ENCODE measurements around the gene REM1.
"Not testable (repeated sequence)": the region's sequence is repeated elsewhere in the genome, so short reads cannot be mapped to it uniquely, and the experiment has no call there.

The REM1 gene

DNA sequence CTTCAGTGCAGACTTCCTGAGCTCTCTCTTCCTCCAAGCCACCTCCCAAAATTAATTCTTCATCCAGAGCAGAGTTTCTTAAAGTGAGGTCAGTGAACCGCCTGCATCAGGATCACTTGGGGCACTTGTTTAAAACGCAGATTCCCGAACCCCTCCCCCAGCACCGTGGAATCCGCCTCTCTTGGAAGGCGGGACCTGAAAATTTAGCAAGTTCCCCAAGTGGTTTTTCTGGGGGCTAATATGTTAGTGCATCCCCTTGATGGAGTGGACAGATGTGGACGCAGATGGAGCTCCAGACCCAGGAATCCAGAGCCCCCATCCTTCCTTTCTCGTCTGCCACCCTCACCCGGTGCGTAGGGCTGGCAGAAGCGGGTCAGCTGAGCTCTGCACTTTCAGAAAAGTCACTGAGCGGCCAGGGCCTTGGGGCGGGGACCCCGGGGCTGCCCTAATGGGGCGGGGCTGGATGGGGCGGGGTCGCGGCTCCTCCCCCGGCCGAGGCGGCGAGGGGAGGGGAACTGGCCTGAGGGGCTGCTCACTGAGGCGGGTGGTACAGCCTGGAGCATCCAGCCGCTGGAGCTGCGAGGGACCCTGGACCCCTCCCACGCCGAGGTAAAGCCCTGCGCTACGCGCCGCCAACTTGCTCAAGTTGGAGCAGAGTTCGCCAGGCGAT is at the start of gene REM1, which contains the start of gene DEFB124:
REM1 (plus strand) TSS at position 531 of the 670 bp plus-strand sequence. CDS start 1,158 bp downstream, outside the sequence.
DEFB124 (minus strand) TSS at position 370 of the 670 bp plus-strand sequence. CDS start 2,114 bp downstream, outside the sequence.
- no peak for DNase-seq (ENCODE audit: low spot score)

DNA sequence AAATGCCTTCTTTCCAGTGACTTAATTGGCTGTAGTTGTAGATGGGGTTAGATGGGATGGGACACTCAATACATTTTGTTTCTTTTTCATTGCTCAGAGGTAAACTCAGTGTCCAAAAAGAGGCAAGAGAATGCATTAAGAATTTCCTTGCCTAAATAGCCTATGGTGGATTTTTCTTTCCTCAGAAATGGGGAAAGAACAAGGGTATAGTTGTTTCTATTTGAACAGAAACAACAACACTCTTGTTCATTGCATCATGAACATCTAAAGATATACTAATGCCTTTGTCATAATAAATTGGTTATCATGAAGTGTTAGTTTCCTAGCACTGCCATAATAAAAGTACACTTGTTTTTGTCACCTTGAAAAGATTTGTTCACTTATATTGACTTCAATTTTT is 49.3 kb upstream of the REM1 start:
- no peak for DNase-seq (ENCODE audit: low spot score)

GRCh38 chr20:31426891-31427551 is 48.1 kb upstream of the REM1 start:
- DNase-seq (ENCODE audit: low spot score), result not testable (repeated sequence)

- DNase-seq (ENCODE audit: low spot score), result not testable (repeated sequence)
Observed at GRCh38 chr20:31427576-31427975, 47.5 kb upstream of the REM1 start.

DNA sequence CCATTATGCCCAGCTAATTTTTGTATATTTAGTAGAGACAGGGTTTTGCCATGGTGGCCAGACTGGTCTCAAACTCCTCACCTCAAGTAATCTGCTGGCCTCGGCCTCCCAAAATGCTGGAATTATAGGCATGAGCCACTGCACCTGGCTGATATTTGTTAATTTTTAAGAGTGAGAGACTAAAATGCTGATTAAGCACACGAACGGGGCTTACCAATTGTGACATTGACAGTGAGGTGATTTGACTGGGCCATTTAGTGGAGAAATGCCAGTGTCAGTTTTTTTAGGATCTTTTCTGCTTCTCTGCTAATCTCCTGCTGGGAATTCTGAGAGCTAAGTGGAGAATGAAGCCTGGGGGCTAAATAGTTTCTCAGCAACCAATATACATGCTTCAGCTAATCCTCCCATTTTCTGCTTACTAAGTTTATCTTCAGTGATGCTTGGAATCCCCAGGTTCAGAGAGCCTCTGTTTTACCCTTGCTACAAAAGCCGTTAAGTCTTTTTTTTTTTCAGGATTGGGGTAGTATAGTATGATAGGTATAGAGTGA is 44.4 kb upstream of the REM1 start:
- DNase-seq (ENCODE audit: low spot score), result no peak

DNA sequence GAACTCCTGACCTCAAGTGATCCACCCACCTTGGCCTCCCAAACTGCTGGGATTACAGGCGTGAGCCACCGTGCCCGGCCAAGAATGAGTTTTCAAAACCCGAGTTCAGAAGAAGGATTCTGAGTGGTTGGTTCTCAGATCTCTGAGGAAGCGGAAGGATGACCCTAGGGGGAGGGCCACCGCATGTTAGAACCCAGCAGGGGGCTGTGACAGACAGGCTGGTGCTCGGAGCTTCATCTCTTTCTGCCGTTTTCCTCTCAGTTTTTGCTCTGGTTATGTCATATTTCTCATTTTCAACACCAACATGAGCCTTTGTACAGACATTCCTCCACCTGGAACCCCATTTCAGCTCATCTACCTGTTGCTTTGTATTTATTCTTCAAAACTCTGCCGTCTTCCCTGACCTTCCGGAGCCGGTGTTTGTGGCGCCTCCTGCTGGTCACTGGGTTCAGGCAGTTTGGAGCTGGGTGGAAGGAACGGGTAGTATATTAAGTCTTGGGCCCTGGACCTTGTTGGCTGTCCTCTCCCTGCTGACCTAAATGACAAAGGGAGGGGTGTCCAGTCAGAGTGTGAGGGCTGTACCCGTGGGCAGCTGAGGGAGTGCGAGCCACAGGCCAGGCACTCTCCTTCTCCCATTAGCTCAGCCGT is 35.0 kb upstream of the REM1 start, which contains the start of gene DEFB123:
DEFB123 (plus strand) TSS at position 621 of the 648 bp plus-strand sequence. CDS start 67 bp downstream, outside the sequence.
- DNase-seq (ENCODE audit: low spot score), result no peak

DNA sequence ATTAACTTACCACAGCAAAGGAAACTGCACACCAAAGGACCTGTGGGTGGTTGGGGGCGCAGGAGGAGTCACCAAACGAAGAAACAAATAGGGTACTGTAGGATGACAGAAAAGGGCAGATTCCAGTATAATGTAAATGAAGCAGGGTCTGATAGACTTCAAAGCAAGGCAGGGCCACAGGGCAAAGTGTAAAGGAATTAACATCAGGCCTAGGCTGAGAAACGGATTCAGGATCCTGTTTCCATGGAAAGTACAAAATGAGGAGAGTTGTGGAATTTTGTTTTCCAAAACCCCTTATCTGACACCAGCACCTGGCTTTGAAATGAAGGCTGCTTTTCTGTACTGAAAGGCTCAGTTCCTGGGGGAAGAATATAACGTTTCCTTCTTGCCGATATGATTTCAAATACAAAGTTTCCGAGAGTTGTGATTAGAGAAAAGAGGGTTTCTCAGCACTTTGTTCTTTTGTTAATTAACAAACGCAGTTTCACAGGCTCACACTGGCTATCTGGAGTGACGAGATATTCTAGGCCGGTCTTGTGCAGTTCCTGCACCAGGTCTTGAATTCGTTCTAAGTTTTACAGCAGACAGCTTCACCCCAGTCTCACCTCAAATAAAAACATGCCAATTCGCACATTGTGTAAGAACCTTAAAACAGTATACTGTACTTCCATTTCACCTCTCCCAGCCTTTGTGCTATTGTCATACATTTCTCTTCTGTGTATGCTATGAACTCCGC is 28.8 kb upstream of the REM1 start:
- no peak for DNase-seq (ENCODE audit: low spot score)

- no peak for DNase-seq (ENCODE audit: low spot score)
Observed at GRCh38 chr20:31449511-31450414, 25.3 kb upstream of the REM1 start.

DNA sequence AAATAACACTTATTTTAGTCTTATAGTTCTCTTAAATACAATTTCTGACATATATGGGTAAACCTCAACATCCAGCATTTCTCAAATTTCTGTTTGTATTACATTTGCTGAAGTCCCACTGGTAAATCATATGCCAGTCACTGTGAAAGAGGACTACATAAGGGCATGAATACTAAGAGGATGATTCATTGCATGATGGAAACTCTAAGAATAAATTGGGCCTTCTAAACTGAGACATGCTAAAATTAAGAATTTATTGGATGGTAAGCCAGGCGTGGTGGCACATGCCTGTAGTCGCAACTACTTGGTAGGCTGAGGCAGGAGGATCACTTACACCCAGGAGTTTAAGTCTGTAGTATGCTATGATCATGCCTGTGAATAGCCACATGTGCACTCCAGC is 22.5 kb upstream of the REM1 start:
- DNase-seq (ENCODE audit: low spot score), result no peak

DNA sequence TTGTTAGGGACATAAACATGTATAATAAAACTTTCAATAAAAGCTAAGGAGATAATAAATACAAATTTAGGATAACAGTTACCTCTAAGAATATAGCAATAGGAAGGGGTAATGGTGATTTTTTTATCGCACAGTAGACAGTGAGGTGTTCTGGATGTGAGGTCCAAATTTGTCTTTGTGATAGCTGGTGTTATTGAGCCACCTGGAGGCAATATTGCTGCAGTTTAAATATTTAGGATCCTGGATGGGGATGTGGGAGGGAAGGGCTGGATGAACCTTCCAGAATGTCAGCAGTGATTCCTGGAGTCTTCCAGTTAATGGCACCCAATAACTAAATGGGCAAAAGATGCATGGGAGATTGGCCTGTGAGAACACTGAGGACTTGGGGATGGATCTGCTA is 20.7 kb upstream of the REM1 start:
- no peak for DNase-seq (ENCODE audit: low spot score)

DNA sequence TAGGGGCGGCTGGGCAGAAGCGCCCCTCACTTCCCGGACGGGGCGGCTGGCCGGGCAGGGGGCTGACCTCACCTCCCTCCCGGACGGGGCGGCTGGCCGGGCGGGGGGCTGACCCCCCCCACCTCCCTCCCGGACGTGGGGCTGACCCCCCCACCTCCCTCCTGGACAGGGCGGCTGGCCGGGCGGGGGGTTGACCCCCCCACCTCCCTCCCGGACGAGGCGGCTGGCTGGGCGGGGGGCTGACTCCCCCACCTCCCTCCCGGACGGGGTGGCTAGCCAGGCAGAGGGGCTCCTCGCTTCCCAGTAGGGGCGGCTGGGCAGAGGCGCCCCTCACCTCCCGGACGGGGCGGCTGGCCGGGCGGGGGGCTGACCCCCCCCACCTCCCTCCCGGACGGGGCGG is 4.1 kb upstream of the REM1 start:
- not testable (repeated sequence) for DNase-seq (ENCODE audit: low spot score)

- no peak for DNase-seq (ENCODE audit: low spot score)
Observed at GRCh38 chr20:31472395-31473330, 2.4 kb upstream of the REM1 start.

- DNase-seq (ENCODE audit: low spot score), result no peak
Observed at GRCh38 chr20:31473331-31474096, 1.6 kb upstream of the REM1 start.

DNA sequence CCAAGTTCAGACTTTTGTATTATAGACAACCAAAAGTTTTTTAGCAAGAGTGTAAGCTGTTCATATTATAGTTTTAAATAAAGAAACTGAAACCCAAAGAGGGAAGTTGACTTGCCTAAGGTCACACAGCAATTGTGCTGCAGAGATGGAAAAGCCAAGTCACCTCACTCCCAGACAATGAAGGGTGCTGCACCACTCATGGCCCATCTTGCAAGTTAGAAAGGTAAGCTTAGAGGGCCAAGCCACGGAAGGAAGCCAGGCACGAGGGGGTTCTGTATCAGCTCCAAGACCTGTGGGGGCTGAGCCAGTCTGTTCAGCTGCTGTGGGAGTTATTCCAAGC is 1.0 kb upstream of the REM1 start:
- no peak for DNase-seq (ENCODE audit: low spot score)

GRCh38 chr20:31475472-31476293 is 595 bp downstream of the REM1 start:
- no peak for DNase-seq (ENCODE audit: low spot score)

DNA sequence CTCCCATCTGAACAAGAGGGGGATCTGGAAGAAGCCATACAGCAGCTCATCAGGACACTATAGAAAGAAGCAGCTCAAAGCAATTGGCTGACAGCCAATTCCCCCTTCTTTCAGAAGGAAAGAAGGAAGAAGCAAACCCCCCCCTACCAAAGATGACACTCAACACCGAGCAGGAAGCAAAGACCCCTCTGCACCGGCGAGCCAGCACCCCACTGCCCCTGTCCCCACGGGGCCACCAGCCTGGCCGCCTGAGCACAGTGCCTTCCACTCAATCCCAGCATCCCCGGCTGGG is 1.2 kb downstream of the REM1 start:
- no peak for DNase-seq (ENCODE audit: low spot score)

GRCh38 chr20:31476643-31477215 is 1.6 kb downstream of the REM1 start:
- no peak for DNase-seq (ENCODE audit: low spot score)

DNA sequence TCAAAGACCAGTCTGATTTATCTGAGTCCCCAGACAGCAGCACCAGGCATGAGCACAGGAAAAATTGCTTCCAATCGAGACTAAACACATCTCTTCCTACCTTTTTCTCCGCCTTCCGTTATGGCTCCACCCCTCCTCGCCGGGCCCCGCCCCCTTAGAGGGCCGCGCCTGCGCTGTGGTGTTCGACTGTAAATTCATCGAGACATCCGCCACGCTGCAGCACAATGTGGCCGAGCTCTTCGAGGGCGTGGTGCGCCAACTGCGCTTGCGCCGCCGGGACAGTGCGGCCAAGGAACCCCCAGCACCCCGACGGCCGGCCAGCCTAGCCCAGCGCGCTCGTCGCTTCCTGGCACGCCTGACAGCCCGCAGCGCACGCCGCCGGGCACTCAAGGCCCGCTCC is 8.9 kb downstream of the REM1 start:
- no peak for DNase-seq (ENCODE audit: low spot score)
